Measurements from ENCODE around the gene NBAS.

NBAS gene

DNA sequence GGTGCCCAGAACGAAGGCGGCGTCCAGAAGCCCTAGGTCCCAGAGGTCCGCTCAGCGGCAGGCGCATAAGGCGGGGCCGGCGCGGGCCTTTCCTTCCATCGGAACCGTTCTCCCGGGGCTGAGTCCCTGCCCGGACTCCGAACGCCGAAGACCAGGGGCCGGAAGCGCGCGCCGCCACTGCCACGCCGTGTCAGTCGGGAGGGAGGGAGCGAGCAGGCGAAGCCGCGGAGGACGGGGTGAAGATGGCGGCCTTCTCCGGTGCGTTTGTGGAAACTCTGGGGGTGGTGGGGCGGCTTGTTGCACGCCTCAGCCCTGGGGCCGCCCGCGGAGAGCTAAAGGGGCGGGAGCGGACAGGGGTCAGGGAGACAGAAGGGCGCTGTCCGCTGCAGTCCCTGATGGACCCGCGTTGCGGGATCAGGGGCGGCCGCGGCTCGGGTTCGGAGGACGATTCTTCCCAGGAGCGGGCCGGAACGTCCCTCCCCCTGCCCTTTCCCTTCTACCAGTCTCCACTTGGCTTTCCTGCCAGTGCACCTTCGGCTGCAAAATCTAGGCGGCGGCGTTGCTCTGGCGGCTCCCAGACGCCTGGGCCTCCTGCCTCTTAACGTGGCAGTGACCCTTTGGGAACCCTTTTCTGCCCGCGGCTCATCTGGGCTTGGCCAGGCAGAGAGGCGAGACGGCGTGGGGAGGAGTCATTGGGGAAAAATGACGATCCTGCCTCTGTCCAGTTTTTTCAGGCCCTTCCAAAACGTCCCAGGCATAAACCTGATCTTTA is 30.7 kb upstream of the NBAS start, which contains the start of gene DDX1 (continued):
- TF ChIP-seq ZBTB8A (tag by site-specific recombination; IDR thresholded peaks at IDR 0.05) (peak; percentile 63), ZNF10 (tag by site-specific recombination; IDR thresholded peaks at IDR 0.05) (0 out of 2 replicates have a peak, but pooled peaks have one; percentile 54), ZNF16 (tag by site-specific recombination; IDR thresholded peaks at IDR 0.05; ENCODE audit: low read depth) (no peak), ZNF600 (tag by site-specific recombination; IDR thresholded peaks at IDR 0.05) (peak; percentile 48; the same call in 1 of the 2 replicates), ZIC2 (tag by site-specific recombination; IDR thresholded peaks at IDR 0.05) (peak; percentile 32; the same call in 1 of the 2 replicates), GLIS1 (tag by site-specific recombination; IDR thresholded peaks at IDR 0.05) (peak; percentile 9; the same call in 1 of the 2 replicates), SP3 (tag by site-specific recombination; IDR thresholded peaks at IDR 0.05) (peak; percentile 77), BCL11A (tag by site-specific recombination; IDR thresholded peaks at IDR 0.05; ENCODE audit: low read depth) (no peak), ZNF366 (tag by site-specific recombination; conservative IDR thresholded peaks at IDR 0.05) (peak; percentile 90), ZNF121 (tag by site-specific recombination; IDR thresholded peaks at IDR 0.05) (0 out of 2 replicates have a peak, but pooled peaks have one; percentile 20), ZNF626 (tag by site-specific recombination; IDR thresholded peaks at IDR 0.05) (0 out of 2 replicates have a peak, but pooled peaks have one; percentile 37), ZNF623 (tag by site-specific recombination; IDR thresholded peaks at IDR 0.05) (peak; percentile 17; the same call in 1 of the 2 replicates), GLI4 (tag by site-specific recombination; IDR thresholded peaks at IDR 0.05) (0 out of 2 replicates have a peak, but pooled peaks have one; percentile 79), GFI1B (tag by site-specific recombination; IDR thresholded peaks at IDR 0.05) (no peak), OSR2 (tag by site-specific recombination; IDR thresholded peaks at IDR 0.05) (no peak), ZNF302 (tag by site-specific recombination; IDR thresholded peaks at IDR 0.05; ENCODE audit: low read depth) (no peak), ZNF510 (tag by site-specific recombination; IDR thresholded peaks at IDR 0.05; ENCODE audit: insufficient replicate concordance) (no peak)
- TF ChIP-seq, protein P1, sequence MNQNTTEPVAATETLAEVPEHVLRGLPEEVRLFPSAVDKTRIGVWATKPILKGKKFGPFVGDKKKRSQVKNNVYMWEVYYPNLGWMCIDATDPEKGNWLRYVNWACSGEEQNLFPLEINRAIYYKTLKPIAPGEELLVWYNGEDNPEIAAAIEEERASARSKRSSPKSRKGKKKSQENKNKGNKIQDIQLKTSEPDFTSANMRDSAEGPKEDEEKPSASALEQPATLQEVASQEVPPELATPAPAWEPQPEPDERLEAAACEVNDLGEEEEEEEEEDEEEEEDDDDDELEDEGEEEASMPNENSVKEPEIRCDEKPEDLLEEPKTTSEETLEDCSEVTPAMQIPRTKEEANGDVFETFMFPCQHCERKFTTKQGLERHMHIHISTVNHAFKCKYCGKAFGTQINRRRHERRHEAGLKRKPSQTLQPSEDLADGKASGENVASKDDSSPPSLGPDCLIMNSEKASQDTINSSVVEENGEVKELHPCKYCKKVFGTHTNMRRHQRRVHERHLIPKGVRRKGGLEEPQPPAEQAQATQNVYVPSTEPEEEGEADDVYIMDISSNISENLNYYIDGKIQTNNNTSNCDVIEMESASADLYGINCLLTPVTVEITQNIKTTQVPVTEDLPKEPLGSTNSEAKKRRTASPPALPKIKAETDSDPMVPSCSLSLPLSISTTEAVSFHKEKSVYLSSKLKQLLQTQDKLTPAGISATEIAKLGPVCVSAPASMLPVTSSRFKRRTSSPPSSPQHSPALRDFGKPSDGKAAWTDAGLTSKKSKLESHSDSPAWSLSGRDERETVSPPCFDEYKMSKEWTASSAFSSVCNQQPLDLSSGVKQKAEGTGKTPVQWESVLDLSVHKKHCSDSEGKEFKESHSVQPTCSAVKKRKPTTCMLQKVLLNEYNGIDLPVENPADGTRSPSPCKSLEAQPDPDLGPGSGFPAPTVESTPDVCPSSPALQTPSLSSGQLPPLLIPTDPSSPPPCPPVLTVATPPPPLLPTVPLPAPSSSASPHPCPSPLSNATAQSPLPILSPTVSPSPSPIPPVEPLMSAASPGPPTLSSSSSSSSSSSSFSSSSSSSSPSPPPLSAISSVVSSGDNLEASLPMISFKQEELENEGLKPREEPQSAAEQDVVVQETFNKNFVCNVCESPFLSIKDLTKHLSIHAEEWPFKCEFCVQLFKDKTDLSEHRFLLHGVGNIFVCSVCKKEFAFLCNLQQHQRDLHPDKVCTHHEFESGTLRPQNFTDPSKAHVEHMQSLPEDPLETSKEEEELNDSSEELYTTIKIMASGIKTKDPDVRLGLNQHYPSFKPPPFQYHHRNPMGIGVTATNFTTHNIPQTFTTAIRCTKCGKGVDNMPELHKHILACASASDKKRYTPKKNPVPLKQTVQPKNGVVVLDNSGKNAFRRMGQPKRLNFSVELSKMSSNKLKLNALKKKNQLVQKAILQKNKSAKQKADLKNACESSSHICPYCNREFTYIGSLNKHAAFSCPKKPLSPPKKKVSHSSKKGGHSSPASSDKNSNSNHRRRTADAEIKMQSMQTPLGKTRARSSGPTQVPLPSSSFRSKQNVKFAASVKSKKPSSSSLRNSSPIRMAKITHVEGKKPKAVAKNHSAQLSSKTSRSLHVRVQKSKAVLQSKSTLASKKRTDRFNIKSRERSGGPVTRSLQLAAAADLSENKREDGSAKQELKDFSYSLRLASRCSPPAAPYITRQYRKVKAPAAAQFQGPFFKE (tag by site-specific recombination; IDR thresholded peaks at IDR 0.05; ENCODE audit: borderline replicate concordance): no peak
- TF ChIP-seq, protein P2, sequence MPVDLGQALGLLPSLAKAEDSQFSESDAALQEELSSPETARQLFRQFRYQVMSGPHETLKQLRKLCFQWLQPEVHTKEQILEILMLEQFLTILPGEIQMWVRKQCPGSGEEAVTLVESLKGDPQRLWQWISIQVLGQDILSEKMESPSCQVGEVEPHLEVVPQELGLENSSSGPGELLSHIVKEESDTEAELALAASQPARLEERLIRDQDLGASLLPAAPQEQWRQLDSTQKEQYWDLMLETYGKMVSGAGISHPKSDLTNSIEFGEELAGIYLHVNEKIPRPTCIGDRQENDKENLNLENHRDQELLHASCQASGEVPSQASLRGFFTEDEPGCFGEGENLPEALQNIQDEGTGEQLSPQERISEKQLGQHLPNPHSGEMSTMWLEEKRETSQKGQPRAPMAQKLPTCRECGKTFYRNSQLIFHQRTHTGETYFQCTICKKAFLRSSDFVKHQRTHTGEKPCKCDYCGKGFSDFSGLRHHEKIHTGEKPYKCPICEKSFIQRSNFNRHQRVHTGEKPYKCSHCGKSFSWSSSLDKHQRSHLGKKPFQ (tag by site-specific recombination; IDR thresholded peaks at IDR 0.05): peak; percentile 28; the same call in 1 of the 2 replicates
- TF ChIP-seq, protein P3, sequence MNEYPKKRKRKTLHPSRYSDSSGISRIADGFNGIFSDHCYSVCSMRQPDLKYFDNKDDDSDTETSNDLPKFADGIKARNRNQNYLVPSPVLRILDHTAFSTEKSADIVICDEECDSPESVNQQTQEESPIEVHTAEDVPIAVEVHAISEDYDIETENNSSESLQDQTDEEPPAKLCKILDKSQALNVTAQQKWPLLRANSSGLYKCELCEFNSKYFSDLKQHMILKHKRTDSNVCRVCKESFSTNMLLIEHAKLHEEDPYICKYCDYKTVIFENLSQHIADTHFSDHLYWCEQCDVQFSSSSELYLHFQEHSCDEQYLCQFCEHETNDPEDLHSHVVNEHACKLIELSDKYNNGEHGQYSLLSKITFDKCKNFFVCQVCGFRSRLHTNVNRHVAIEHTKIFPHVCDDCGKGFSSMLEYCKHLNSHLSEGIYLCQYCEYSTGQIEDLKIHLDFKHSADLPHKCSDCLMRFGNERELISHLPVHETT (tag by site-specific recombination; IDR thresholded peaks at IDR 0.05): peak; percentile 94
- TF ChIP-seq, protein P4, sequence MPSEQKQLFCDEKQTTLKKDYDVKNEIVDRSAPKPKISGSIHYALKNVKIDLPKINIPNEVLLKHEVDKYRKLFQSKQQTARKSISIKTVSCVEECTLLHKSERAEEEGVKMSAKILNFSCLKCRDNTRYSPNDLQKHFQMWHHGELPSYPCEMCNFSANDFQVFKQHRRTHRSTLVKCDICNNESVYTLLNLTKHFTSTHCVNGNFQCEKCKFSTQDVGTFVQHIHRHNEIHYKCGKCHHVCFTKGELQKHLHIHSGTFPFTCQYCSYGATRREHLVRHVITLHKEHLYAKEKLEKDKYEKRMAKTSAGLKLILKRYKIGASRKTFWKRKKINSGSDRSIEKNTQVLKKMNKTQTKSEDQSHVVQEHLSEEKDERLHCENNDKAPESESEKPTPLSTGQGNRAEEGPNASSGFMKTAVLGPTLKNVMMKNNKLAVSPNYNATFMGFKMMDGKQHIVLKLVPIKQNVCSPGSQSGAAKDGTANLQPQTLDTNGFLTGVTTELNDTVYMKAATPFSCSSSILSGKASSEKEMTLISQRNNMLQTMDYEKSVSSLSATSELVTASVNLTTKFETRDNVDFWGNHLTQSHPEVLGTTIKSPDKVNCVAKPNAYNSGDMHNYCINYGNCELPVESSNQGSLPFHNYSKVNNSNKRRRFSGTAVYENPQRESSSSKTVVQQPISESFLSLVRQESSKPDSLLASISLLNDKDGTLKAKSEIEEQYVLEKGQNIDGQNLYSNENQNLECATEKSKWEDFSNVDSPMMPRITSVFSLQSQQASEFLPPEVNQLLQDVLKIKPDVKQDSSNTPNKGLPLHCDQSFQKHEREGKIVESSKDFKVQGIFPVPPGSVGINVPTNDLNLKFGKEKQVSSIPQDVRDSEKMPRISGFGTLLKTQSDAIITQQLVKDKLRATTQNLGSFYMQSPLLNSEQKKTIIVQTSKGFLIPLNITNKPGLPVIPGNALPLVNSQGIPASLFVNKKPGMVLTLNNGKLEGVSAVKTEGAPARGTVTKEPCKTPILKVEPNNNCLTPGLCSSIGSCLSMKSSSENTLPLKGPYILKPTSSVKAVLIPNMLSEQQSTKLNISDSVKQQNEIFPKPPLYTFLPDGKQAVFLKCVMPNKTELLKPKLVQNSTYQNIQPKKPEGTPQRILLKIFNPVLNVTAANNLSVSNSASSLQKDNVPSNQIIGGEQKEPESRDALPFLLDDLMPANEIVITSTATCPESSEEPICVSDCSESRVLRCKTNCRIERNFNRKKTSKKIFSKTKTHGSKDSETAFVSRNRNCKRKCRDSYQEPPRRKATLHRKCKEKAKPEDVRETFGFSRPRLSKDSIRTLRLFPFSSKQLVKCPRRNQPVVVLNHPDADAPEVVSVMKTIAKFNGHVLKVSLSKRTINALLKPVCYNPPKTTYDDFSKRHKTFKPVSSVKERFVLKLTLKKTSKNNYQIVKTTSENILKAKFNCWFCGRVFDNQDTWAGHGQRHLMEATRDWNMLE (tag by site-specific recombination; conservative IDR thresholded peaks at IDR 0.05; ENCODE audit: low read depth): peak; percentile 64
- TF ChIP-seq, protein P5, sequence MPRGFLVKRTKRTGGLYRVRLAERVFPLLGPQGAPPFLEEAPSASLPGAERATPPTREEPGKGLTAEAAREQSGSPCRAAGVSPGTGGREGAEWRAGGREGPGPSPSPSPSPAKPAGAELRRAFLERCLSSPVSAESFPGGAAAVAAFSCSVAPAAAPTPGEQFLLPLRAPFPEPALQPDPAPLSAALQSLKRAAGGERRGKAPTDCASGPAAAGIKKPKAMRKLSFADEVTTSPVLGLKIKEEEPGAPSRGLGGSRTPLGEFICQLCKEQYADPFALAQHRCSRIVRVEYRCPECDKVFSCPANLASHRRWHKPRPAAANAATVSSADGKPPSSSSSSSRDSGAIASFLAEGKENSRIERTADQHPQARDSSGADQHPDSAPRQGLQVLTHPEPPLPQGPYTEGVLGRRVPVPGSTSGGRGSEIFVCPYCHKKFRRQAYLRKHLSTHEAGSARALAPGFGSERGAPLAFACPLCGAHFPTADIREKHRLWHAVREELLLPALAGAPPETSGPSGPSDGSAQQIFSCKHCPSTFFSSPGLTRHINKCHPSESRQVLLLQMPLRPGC (tag by site-specific recombination; IDR thresholded peaks at IDR 0.05): no peak
